ENCODE data around the gene PTPRM. TPM values are rescaled to one million over a fixed set of nuclear protein-coding genes. Genes with fewer than 3 reads are reported as not detected.
"Not testable (repeated sequence)": the region's sequence is repeated elsewhere in the genome, so short reads cannot be mapped to it uniquely, and the experiment has no call there.

Gene PTPRM
- total RNA-seq, 2 donors from 2014 or later, result 53.4 to 64.7 TPM

DNA sequence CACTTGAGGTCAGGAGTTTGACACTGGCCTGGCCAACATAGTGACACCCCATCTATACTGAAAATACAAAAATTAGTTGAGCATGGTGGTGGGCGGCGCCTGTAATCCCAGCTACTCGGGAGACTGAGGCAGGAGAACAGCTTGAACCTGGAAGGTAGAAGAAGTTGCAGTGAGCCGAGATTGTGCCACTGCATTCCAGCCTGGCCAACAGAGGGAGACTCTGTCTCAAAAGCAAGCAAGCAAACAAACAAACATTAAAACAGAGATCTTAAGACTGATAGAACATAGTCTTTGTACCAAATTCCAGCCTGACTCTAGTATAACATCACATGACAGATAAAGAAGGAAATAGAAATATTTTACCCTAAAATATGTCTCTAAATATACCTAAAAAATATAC is 168.1 kb downstream of the PTPRM start:
- intact Hi-C loops (cut with DNase I), result no loop called here
- DNase-seq (ENCODE audit: low spot score), result no peak

DNA sequence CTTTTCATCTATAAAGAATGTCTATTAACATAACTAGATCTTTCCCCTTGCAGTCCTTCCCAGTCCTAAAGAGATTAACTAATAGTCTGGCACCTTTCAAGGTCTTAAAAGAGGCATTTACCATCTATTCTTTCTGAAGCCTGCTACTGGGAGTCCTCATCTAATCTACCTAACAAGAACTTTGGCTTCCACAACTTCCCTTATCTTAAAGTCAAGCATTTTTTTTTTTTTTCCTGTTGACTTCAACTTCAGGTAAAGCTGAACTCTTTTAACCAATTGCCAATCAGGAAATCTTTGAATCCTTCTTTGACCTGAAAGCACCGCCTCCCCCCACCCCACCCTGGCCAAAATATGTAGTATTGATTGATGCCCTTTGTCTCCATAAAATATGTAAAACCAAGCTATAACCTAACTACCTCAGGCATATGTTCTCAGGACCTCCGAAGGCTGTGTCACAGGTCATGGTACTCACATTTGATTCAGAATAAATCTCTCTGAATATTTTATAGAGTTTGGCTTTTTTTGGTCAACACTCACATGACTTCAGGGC is 168.6 kb downstream of the PTPRM start:
- intact Hi-C loops (cut with DNase I), result no loop called here
- DNase-seq (ENCODE audit: low spot score), result no peak

DNA sequence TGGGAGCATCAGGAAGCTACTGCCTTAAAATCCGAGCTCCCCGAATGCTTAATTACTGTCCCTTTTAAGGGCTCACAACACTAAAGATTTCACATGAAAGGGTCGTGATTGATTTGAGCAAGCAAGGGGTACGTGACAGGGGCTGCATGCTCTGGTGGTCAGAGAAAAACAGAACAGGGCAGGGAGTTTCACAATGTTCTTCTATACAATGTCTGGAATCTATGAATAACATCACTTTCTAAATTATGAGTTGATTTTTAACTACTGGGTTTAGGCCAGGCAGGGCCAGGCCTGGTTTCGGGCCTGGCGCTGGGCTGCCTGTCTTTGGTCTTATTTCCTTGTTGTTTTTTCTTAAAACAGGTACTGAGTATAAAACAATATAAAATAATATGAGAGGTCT is 169.4 kb downstream of the PTPRM start:
- DNase-seq (ENCODE audit: low spot score); intact Hi-C loops (cut with DNase I): not testable (repeated sequence)

DNA sequence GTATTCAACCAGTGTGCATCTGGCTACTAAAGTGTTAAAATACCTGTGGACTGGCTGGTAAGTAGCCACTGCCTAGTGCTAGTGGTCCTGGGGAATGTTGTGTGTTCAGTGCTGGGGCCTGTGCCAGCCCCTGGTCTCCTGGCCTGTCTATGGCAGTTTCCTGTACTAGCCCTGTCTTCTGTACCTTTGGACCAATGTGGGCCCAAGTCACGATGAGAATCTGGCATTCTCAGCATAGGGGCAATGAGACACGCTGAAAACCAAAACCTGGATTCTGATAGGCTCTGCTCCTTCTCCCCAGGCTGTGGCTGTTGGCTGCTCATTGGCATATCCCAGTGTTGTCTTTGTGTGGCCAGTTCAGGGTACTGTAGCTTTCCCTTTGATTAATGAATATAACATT is 170.4 kb downstream of the PTPRM start:
- intact Hi-C loops (cut with DNase I), result no loop called here
- no peak for DNase-seq (ENCODE audit: low spot score)

DNA sequence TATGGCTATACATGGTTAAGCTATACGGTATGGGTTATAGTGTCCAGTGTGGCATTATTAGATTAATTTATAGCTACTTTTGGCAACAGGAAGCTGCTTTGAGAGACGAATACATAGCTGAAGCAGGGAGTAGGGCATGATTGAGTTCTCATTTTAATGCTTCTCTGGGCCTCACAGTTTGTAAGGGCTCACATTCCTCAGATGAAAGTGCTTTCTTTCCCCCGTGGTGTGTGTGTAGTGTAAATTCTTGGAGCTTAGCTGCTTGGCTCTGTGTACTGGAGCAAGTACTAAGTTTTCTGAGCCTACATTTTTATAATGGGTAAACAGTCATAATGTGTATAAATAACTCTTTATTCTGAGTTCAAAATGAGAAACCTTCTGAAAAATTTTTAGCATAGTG is 173.7 kb downstream of the PTPRM start:
- intact Hi-C loops (cut with DNase I), result loop anchor here in 1 of 2 donors (10.0 kb wide), 1 partner anchor 126 kb away; no protein-coding TSS in a partner anchor
- no peak for DNase-seq (ENCODE audit: low spot score)

DNA sequence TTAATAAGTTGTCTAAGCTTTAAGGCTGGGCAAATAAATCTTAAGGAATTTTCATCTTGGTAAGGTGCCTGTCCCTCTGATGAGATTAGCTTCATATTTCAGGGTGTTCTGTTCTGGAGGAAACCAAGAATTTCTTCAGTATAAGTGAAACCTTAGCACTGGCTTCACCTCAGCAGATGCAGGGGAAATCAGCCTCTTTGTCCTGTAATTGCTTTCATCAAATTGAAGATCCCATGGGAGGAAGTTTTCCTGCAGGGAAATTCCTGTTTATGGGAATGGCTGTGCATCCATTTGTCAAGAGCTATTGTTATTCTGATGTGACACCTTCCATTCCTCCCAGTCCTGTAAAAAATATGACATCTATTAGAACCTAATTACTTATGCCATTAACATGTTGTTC is 174.5 kb downstream of the PTPRM start:
- DNase-seq (ENCODE audit: low spot score), result no peak
- intact Hi-C loops (cut with DNase I), result loop anchor here in 1 of 2 donors (10.0 kb wide), 1 partner anchor 127 kb away; no protein-coding TSS in a partner anchor

DNA sequence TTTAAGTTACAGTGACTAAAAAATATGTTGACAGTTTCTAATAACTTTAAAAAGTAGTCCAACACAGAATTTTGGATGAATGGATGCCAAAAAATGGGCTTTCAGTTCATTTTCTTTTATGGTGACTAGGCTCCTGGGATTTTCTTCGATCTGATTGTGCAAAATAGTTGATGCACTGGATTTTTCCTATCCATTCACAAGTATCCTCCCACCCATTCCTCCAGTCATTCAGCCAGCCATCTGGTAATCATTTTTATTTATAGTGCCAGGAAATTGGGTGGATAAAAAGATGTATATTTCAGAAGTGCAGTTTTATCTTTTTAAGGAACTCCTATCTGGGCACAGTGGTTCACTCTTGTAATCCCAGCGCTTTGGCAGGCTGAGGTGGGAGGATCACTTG is 175.1 kb downstream of the PTPRM start:
- intact Hi-C loops (cut with DNase I), result loop anchor here in 1 of 2 donors (10.0 kb wide), 1 partner anchor 127 kb away; no protein-coding TSS in a partner anchor

DNA sequence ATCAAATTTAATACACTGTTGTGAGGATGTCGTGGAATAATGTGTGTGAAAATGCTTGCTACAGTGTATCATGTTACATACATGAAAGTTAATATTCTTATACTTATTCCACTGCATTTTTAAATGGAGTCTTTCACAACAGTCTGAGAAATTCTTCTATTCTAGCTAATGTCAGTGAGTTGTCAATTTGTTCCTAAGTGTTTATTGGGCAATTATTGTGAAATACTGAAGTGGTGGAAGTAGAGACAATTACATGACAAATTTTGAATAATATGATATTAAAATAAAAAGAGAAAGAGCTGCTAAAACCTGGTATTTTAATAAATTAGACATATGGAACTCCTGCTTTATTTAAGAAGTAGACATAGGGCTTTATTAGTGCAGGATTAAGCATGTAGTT is 176.1 kb downstream of the PTPRM start:
- DNase-seq (ENCODE audit: low spot score), result no peak
- intact Hi-C loops (cut with DNase I), result loop anchor here in 1 of 2 donors (10.0 kb wide), 1 partner anchor 128 kb away; no protein-coding TSS in a partner anchor

More for the DNA sequence above, 175.1 kb downstream of the PTPRM start:
- no peak for DNase-seq (ENCODE audit: low spot score)

DNA sequence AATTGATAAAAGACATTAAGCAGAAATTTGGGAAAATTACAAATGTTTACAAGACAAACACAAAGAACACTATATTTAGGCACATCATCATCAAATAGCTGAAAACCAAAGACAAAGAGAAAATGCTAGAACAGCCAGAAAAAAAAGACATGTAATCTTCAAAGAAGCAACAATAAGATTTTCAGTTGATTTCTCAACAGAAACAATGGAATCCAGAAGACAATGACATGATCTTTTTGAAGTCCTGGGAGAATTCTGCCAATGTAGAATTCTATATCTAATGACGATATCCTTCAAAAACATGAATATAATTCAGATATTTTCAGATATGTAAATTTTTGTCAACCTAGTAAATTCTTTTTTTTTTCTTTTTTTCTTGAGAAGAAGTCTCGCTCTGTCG is 179.0 kb downstream of the PTPRM start:
- DNase-seq (ENCODE audit: low spot score), result no peak
- intact Hi-C loops (cut with DNase I), result loop anchor here in 1 of 2 donors (10.0 kb wide), 1 partner anchor 131 kb away; no protein-coding TSS in a partner anchor

DNA sequence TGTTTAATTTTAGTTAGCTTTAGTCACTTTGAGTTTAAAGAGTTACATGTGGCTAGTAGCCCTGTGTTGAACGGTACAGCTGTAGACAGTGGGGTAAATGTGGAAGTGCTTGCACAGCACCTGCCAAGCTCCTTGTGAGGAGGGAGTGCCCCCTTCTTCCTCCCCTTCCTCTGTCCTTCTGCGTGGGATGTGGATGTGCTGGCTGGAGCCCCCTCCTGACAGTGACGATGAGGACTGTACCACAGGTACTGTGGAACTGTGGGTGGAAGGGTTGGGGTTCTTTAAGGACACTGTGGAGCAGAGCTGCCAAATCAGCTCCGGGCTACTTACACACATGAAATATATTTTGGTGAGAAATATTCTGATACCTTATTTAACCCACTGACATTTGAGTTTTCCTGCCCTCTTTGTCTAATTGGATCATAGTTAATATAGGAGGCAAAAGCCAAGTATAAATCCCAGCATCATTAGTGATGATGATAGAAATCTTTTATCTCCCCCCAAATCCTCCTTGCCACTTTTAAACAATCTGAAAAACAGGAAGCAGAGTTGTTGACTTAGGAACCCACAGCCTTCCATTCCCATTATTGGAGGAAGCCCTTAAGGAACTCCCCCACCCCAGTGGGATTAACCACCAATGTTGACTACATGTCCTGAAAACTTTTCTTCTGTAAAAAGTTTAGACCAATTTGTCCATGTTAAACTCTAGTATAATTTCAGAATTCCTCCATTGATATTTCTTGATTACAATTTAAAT is 181.3 kb downstream of the PTPRM start:
- intact Hi-C loops (cut with DNase I), result loop anchor here in 1 of 2 donors (10.0 kb wide), 1 partner anchor 134 kb away; no protein-coding TSS in a partner anchor
- no peak for DNase-seq (ENCODE audit: low spot score)

DNA sequence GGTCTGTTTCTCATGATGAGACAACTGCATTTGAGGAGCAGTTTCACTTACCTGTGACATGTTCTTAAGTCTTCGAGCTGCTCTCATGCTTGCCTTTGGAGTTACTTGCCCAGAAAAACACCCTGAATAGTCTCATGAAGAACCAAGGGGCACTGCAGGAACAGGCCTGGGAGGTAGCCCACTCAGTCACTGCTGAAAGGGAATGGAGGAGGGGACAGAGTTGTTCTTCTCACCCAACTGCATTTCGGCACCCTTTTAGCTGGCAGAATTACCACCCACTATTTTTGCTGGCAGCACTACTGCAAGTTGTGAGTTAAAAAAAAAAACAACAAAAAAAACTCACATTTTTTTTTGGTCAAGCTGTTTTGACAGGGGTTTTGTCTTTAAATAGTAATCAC is 181.9 kb downstream of the PTPRM start:
- intact Hi-C loops (cut with DNase I), result loop anchor here in 1 of 2 donors (10.0 kb wide), 1 partner anchor 134 kb away; no protein-coding TSS in a partner anchor
- no peak for DNase-seq (ENCODE audit: low spot score)

DNA sequence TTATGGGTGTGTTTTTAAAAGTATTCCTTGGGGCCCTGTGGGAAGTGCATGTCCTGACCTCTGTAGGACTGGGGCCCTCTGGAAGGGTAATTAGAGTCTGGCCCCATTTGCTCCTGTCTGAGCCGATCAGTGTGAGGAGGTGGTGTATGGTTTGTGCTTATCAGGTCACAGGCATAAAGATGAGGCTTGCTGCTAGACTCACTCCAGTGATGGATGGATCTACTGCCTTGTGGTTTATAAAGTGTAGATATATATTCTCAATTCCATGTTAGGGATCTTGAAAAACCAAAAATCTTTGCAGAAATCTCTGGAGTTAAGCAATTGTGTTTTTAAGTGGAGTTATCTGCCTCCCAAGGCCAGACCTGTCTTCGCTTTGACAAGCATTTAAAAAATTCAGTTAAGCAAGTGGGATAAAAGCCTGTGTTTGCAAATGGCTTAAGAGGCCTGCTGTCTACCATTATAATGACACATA is 182.4 kb downstream of the PTPRM start:
- no peak for DNase-seq (ENCODE audit: low spot score)
- intact Hi-C loops (cut with DNase I), result loop anchor here in 1 of 2 donors (10.0 kb wide), 1 partner anchor 135 kb away; no protein-coding TSS in a partner anchor

DNA sequence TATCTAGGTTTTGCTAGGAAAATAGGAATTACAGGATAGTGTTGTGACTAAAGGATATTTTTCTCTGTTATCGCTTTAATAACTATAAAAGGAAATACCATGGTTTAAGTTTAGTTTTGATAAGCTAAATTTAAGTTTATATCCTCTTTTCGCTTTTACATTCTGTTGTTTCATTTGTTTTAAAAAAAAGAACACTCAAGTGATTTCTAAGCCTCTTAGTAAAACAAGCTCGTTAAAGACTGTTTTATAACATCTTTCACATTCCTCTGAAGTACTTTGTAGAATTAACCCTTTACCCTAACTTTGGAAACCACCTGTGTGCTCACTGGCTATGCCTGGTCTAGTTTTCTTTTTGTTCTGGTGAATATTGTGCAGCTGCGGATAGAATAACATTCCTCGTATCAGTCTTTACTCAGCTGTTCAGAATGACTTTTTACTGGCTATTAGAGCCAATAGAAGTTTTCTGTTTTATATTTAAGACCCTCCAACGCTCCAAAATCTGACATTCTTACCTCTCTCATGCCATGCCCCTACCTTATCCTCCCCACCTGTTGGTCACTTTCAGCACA is 183.1 kb downstream of the PTPRM start:
- intact Hi-C loops (cut with DNase I), result no loop called here

DNA sequence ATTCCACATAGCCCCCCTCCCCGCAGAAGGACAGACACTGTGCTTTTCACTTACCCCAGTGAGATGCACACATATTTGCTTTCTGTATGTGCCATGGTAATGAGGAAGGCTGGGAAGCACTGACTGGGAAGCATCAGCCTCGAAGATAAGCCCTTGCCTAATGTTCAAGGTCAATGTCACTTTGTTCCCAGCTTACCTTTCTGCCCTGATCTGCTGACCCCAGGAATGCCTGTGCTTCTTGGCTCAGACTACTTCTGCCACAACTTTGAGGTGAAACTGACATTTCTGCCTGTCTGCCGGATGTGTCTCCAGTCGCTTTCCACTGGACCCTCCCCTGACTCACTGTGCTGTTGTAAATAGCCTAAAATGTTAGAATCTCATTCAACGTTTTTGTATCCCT is 183.8 kb downstream of the PTPRM start:
- intact Hi-C loops (cut with DNase I), result no loop called here
- no peak for DNase-seq (ENCODE audit: low spot score)

More for the DNA sequence above, 183.1 kb downstream of the PTPRM start:
- DNase-seq (ENCODE audit: low spot score), result no peak

DNA sequence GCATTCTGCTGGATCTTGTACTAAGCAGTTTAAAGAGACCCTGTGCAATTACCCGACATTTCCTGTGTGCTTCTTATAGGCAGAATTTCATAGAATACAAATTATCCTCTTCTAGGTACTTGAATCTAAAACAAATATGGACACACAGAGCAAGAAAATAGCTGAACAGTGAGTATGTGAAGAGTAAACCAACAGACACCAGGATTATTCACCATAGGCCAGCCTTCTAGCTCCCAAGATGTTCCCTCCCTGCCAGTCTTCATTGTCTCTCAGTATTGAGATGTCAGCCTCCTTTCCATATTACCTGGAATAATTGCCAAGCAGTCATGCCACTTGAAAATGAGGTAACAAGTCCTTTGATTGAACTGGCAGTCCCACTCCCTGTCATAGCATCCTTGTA is 187.1 kb downstream of the PTPRM start:
- DNase-seq (ENCODE audit: low spot score), result no peak
- intact Hi-C loops (cut with DNase I), result no loop called here

DNA sequence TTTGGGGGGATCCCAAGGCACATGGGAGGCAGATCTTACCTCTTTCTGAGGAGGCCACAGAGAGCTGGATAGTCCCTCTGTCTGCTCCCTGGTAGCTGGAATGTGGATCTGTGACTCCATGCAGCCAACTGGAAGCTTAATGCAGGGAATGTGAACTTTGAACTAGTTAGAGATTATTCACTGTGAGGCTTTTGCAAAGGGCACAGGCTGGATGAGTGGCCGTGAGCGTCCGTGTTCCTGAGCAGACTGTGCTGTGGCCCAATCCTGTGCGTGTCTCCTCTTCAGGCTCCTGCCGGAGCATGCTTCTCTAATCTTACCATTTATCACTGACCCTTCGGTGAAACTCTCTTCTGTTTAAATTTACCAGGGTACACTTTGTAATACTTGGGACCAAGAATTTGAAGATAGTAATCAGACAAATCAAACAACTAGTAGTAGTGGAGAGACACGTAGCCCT is 187.6 kb downstream of the PTPRM start:
- intact Hi-C loops (cut with DNase I), result no loop called here
- no peak for DNase-seq (ENCODE audit: low spot score)

DNA sequence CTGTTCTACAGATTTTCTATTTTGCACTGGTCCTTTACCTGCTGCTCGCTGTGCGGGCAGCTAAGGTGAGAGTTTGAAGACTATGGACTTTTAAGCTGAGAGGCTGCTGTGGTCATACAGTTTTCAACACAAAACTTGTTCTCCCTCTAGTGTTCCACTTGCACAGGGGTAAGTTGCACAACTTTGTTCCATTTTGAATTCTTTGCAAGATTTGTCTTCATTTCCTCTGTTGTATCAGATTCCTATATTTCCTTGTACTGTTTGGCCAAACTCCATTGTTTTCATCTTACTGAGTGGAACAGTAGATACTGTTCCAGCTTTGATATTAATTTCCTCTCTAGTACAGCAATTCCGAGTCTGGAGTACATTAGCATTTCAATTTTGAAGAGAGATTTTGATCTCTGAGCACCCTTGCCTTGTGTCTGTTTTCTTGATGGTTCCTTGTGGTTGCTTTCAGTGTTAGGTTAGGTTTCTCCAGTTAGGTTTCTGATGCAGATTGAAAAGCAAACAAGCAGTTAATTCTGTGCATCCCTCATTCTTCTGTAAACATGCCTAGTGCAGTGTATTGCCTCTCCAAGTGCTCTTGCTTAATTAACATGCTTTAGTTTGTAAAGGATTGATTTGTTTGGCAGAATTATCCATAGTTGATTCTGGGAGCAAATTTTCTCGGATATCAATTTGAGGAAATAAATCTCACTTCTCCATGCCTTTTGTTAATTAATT is 188.8 kb downstream of the PTPRM start:
- intact Hi-C loops (cut with DNase I), result no loop called here
- no peak for DNase-seq (ENCODE audit: low spot score)

DNA sequence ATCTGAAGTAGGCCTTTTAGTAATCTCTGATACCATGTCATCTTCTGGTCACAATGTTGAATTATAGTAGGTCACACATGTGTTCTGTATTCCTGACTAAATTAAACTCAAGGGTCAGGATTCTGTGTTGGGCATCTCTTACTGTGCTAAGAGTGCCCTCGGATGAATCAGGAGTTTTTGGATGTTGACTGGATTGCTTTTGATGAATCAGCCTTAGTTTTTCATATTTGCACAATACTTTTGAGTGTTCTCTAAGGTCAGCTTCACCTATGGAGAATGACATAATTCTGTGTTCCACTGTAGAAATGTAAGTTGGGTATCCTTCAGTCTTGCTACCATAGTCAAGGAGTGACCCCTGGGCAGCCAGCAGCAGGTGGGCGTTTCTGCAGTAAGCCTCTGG is 190.1 kb downstream of the PTPRM start:
- intact Hi-C loops (cut with DNase I), result no loop called here
- no peak for DNase-seq (ENCODE audit: low spot score)

DNA sequence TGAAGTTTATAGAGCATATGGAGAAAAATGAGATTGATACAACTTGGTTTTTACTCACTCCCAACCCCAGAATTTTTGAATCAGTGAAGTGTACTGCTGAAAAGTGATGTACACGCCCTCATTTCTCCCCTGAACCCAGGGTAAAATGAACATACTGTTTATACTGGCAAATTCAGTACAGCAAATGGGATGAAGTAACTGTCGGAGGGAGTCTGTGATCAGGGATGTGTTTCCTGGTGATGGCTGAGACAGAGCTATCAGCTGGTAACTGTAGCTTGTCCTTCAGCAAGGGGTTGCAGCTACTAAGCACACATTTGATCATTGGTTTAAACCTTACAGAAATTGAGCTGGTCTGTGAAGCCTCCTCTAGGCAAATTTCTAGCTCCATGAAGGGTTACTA is 191.6 kb downstream of the PTPRM start:
- intact Hi-C loops (cut with DNase I), result no loop called here
- DNase-seq (ENCODE audit: low spot score), result no peak
